ENCODE results near the gene ABHD17A. TPM values are rescaled to one million over a fixed set of nuclear protein-coding genes. Genes with fewer than 3 reads are reported as not detected.

ABHD17A gene
- total RNA-seq, 1 experiment from 2014 or later = 102 TPM

DNA sequence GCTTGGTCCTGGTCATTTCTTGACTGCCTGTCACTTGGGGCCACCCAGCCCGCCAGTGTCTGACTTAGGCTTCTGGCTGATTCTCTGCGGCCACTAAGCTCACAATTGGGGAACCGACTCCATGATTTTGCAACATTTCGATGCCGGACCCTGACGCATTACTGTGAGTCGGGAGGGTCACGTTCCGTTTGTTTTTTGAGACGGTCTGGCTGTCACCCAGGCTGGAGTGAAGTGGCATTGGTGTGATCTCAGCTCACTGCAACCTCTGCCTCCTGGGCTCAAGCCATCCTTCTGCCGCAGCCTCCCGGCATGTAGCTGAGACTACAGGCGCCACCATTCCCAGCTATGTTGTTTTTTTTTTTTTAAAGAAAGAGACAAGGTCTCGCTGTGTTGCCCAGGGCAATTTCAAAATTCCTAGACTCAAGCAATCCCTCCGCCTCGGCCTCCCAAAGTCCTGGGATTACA, 16.7 kb upstream of the ABHD17A start:
- Histone ChIP-seq H3K27ac (ENCODE audit: low read length) (no peak overlapping the region), H3K4me1 (ENCODE audit: insufficient read depth, low read length) (peaks cover 8% of the 10 kb centered on the region; the same call in 1 of the 2 replicates), H3K27me3 (ENCODE audit: low read length) (no peaks in the 10 kb centered on the region), H4K20me1 (ENCODE audit: low read length) (no peaks in the 10 kb centered on the region), H3K9ac (ENCODE audit: low read length) (no peak overlapping the region), H3K4me3 (ENCODE audit: low read length) (no peak overlapping the region), H3K36me3 (ENCODE audit: low read depth, low read length) (no peaks in the 10 kb centered on the region), H3F3A (ENCODE audit: low read length, unreplicated experiment) (no peaks in the 10 kb centered on the region), H3K9me3 (ENCODE audit: low read length) (no peaks in the 10 kb centered on the region), H3K9me2 (replicated peaks; ENCODE audit: low read length) (no peaks in the 10 kb centered on the region), H2AFZ (ENCODE audit: low read length) (no peak overlapping the region), H3K4me2 (ENCODE audit: low read length) (no peak overlapping the region), H3K79me2 (ENCODE audit: low read length) (peaks cover 10% of the 10 kb centered on the region)
- intact Hi-C loops (cut with micrococcal nuclease) = no loop called here
- CTCF ChIA-PET = interaction anchor here (0.5 to 0.6 kb wide), 2 partner anchors 17 to 64 kb away, joined by 3 to 10 read pairs; partner anchors contain the start of gene ABHD17A
- POLR2A ChIA-PET (ENCODE audit: unreplicated experiment) = no interaction called here
- no peak for DNase-seq
- BruUV-seq (replicated peaks) = no TSS peak
- TF ChIP-seq EZH2phosphoT487 (IDR thresholded peaks at IDR 0.05; ENCODE audit: borderline replicate concordance, low read length) (no peak), EZH2 (IDR thresholded peaks at IDR 0.05; ENCODE audit: low read length, unreplicated experiment) (no peak)
- TF ChIP-seq, protein P1, sequence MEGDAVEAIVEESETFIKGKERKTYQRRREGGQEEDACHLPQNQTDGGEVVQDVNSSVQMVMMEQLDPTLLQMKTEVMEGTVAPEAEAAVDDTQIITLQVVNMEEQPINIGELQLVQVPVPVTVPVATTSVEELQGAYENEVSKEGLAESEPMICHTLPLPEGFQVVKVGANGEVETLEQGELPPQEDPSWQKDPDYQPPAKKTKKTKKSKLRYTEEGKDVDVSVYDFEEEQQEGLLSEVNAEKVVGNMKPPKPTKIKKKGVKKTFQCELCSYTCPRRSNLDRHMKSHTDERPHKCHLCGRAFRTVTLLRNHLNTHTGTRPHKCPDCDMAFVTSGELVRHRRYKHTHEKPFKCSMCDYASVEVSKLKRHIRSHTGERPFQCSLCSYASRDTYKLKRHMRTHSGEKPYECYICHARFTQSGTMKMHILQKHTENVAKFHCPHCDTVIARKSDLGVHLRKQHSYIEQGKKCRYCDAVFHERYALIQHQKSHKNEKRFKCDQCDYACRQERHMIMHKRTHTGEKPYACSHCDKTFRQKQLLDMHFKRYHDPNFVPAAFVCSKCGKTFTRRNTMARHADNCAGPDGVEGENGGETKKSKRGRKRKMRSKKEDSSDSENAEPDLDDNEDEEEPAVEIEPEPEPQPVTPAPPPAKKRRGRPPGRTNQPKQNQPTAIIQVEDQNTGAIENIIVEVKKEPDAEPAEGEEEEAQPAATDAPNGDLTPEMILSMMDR (conservative IDR thresholded peaks at IDR 0.05; ENCODE audit: low read depth, low read length) = no peak
- ATAC-seq = no peak

DNA sequence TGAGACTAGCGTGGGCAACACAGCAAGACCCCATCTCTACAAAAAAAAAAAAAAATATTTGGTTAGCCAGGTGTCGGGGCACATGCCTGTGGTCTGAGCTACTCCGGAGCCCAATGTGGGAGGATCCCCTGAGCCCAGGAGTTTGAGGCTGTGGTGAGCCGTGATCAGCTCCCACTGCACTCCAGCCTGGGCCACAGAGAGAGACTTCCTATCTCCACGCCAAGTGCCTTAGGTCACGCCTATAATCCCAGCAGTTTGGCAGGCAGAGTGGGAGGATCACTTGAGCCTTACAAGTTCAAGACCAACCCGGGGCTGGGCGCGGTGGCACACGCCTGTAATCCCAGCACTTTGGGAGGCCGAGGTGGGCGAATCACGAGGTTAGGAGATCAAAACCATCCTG, 11.2 kb upstream of the ABHD17A start:
- H2AFZ ChIP-seq (ENCODE audit: low read length) = no peak overlapping the region
- ChIA-PET CTCF (no interaction called here), POLR2A (ENCODE audit: unreplicated experiment) (no interaction called here)
- DNase-seq = no peak
- H3F3A ChIP-seq (ENCODE audit: low read length, unreplicated experiment) = no peaks in the 10 kb centered on the region
- H3K27me3 ChIP-seq (ENCODE audit: low read length) = no peaks in the 10 kb centered on the region
- no peak overlapping the region for H3K4me3 ChIP-seq (ENCODE audit: low read length)
- H3K9ac ChIP-seq (ENCODE audit: low read length) = no peak overlapping the region
- TF ChIP-seq EZH2 (IDR thresholded peaks at IDR 0.05; ENCODE audit: low read length, unreplicated experiment) = no peak
- no peak for TF ChIP-seq EZH2phosphoT487 (IDR thresholded peaks at IDR 0.05; ENCODE audit: borderline replicate concordance, low read length)
- TF ChIP-seq, protein P1 (conservative IDR thresholded peaks at IDR 0.05; ENCODE audit: low read depth, low read length) = no peak
- no TSS peak for BruUV-seq (replicated peaks)
- H3K27ac ChIP-seq (ENCODE audit: low read length) = no peak overlapping the region
- H3K4me1 ChIP-seq (ENCODE audit: insufficient read depth, low read length) = no peaks in the 10 kb centered on the region
- ATAC-seq = no peak
- no peaks in the 10 kb centered on the region for H3K9me3 ChIP-seq (ENCODE audit: low read length)
- H3K79me2 ChIP-seq (ENCODE audit: low read length) = no peaks in the 10 kb centered on the region
- H3K4me2 ChIP-seq (ENCODE audit: low read length) = no peak overlapping the region
- H4K20me1 ChIP-seq (ENCODE audit: low read length) = no peaks in the 10 kb centered on the region
- H3K36me3 ChIP-seq (ENCODE audit: low read depth, low read length) = no peaks in the 10 kb centered on the region
- H3K9me2 ChIP-seq (replicated peaks; ENCODE audit: low read length) = no peaks in the 10 kb centered on the region
- intact Hi-C loops (cut with micrococcal nuclease) = no loop called here

DNA sequence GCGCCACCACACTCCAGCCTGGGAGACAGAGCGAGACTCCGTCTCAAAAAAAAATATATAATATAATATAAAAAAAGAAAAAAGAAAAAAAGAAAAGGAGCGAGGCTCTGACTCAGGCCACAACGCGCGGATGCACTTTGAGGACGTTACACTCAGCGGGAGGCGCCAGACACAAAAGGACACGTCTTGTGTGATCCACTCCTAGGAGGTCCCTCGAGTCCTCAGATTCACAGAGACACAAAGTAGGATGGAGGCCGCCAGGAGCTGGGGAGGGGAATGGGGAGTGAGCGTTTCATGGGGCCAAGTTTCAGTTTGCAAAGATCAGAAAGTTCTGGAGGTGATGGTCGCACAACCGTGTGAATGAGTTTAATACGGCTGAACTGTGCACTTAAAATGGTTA, 8.5 kb upstream of the ABHD17A start:
- POLR2A ChIA-PET (ENCODE audit: unreplicated experiment) = no interaction called here
- no TSS peak for BruUV-seq (replicated peaks)
- intact Hi-C loops (cut with micrococcal nuclease) = no loop called here

More for the DNA sequence above, 8.5 kb upstream of the ABHD17A start:
- H3K27me3 ChIP-seq (ENCODE audit: low read length) = no peaks in the 10 kb centered on the region
- no peaks in the 10 kb centered on the region for H4K20me1 ChIP-seq (ENCODE audit: low read length)
- H3K4me1 ChIP-seq (ENCODE audit: insufficient read depth, low read length) = no peaks in the 10 kb centered on the region
- CTCF ChIA-PET = no interaction called here
- no peaks in the 10 kb centered on the region for H3K9me3 ChIP-seq (ENCODE audit: low read length)
- TF ChIP-seq, protein P1 (conservative IDR thresholded peaks at IDR 0.05; ENCODE audit: low read depth, low read length) = no peak
- TF ChIP-seq EZH2 (IDR thresholded peaks at IDR 0.05; ENCODE audit: low read length, unreplicated experiment) (no peak), EZH2phosphoT487 (IDR thresholded peaks at IDR 0.05; ENCODE audit: borderline replicate concordance, low read length) (no peak)
- H3K9me2 ChIP-seq (replicated peaks; ENCODE audit: low read length) = no peaks in the 10 kb centered on the region
- ATAC-seq = no peak
- no peaks in the 10 kb centered on the region for H3K79me2 ChIP-seq (ENCODE audit: low read length)
- H3K4me3 ChIP-seq (ENCODE audit: low read length) = no peak overlapping the region
- no peaks in the 10 kb centered on the region for H3K36me3 ChIP-seq (ENCODE audit: low read depth, low read length)
- H2AFZ ChIP-seq (ENCODE audit: low read length) = no peak overlapping the region
- no peak overlapping the region for H3K4me2 ChIP-seq (ENCODE audit: low read length)
- no peak for DNase-seq
- no peak overlapping the region for H3K27ac ChIP-seq (ENCODE audit: low read length)
- no peaks in the 10 kb centered on the region for H3F3A ChIP-seq (ENCODE audit: low read length, unreplicated experiment)
- no peak overlapping the region for H3K9ac ChIP-seq (ENCODE audit: low read length)

Measured in PC-3 (cell line).